ENCODE data around the gene RABGGTA.

RABGGTA gene, protein sequence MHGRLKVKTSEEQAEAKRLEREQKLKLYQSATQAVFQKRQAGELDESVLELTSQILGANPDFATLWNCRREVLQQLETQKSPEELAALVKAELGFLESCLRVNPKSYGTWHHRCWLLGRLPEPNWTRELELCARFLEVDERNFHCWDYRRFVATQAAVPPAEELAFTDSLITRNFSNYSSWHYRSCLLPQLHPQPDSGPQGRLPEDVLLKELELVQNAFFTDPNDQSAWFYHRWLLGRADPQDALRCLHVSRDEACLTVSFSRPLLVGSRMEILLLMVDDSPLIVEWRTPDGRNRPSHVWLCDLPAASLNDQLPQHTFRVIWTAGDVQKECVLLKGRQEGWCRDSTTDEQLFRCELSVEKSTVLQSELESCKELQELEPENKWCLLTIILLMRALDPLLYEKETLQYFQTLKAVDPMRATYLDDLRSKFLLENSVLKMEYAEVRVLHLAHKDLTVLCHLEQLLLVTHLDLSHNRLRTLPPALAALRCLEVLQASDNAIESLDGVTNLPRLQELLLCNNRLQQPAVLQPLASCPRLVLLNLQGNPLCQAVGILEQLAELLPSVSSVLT

DNA sequence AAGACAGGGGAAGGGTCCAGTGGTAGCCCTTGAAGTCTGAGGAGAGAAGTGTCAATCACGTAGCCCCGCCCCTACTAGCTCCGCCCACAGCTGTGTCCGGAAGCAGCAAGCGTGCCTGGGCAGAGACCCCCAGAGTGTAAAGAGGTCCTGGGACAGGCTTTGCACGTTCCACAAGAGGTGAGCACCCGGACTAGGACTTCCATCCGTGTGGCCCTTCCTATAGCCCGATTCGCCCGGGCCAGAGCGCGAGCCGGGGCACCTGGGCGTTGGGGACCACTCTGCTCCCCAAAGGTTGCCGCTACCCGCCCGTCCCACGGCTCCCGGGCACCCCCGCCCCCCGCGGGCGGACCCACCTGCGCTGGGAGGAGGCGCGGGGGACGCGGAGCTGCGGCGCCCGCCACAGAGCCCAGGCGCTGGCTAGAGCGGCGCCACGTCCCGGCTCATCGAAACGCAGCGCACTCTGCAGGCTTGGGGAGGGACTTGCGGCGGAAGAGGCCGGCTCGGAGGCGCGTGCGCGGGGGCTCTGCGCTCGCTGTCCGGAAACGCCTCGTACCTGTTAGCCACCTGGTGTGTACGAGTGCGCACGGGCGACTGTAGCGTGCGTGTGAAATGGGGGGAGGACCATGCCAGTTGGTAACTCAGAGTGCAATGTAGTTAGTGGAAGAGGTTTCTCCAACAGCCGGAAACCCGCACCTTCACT lies at the start of gene RABGGTA:
TSS of gene RABGGTA (minus strand) at position 464 of the 700 bp plus-strand sequence. CDS start 482 bp downstream, outside the sequence.
- peak; percentile 70 to 79 for DNase-seq

DNA sequence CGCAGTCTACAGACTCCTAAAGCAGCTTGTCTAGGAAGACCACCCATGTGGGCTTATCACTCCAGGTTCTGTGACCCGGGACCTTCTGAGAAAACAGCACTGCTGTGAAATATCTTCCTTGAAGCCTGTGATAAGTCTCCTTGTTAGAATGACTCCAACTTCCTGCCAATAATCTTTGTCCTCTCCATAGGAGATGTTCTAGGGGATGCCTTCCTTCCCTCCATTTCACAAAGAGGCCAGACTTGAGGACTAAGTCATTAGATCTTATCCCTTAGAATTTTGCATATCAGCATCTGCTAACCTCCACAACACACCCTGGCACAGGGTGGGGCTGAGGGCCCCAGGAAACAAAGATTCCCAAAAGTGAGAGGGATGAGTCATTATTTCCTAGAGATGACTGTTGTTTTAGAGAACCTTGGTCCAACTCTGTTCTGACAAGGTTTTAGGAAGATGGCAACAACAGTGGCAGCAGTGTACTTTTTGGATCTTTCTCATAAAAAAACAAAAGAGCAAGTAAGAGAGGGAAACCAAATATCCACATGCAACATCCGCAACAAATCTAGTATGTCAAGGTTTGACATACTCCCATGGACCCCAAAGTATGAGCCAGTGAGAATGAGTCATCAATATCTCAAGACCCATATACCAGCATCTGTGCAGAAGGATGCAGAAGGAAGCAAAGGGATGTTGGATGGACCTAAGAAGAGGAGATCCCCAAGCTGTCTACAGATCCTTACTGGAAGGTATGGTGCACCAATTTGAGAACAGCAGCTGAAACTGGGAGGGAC lies 45.9 kb upstream of the RABGGTA start:
- peak in 1 of 2 experiments; percentile 29 for DNase-seq

DNA sequence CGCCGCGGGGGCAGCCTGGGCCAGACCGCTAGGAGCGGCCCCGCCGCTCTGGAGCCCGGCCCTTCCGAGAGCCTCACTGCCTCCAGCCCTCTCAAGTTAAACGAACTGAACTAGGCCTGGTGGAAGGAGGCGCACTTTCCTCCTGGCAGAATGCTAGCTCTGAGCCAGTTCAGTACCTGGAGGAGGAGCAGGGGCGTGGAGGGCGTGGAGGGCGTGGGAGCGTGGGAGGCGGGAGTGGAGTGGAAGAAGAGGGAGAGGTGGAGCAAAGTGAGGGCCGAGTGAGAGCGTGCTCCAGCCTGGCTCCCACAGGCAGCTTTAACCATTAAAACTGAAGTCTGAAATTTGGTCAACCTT lies 45.2 kb upstream of the RABGGTA start:
- DNase-seq, result no peak

DNA sequence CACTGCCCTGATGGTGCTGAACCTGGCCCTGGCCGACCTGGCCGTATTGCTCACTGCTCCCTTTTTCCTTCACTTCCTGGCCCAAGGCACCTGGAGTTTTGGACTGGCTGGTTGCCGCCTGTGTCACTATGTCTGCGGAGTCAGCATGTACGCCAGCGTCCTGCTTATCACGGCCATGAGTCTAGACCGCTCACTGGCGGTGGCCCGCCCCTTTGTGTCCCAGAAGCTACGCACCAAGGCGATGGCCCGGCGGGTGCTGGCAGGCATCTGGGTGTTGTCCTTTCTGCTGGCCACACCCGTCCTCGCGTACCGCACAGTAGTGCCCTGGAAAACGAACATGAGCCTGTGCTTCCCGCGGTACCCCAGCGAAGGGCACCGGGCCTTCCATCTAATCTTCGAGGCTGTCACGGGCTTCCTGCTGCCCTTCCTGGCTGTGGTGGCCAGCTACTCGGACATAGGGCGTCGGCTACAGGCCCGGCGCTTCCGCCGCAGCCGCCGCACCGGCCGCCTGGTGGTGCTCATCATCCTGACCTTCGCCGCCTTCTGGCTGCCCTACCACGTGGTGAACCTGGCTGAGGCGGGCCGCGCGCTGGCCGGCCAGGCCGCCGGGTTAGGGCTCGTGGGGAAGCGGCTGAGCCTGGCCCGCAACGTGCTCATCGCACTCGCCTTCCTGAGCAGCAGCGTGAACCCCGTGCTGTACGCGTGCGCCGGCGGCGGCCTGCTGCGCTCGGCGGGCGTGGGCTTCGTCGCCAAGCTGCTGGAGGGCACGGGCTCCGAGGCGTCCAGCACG lies 44.6 kb upstream of the RABGGTA start:
- DNase-seq, result no peak

DNA sequence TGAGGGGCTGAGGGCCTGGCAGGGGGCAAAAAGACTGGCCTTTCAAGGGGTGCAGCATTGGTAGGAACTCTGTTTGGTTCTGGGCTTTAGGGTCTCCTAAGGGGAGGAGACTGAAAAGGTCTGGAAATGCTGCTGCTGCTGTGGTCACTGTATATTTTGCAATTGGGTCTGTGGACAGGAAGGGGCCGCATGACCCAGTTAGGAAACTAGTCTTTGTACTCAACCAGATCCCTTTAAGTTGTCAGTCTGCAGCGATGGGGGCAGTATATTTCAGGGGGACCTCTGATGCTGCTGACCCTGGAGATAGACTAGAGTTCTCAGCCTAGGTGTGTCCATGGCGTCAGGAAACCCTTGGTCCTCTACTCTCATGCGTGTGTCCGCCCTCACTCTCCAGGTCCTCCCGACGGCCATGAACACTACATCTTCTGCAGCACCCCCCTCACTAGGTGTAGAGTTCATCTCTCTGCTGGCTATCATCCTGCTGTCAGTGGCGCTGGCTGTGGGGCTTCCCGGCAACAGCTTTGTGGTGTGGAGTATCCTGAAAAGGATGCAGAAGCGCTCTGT lies 43.9 kb upstream of the RABGGTA start:
- DNase-seq, result no peak

DNA sequence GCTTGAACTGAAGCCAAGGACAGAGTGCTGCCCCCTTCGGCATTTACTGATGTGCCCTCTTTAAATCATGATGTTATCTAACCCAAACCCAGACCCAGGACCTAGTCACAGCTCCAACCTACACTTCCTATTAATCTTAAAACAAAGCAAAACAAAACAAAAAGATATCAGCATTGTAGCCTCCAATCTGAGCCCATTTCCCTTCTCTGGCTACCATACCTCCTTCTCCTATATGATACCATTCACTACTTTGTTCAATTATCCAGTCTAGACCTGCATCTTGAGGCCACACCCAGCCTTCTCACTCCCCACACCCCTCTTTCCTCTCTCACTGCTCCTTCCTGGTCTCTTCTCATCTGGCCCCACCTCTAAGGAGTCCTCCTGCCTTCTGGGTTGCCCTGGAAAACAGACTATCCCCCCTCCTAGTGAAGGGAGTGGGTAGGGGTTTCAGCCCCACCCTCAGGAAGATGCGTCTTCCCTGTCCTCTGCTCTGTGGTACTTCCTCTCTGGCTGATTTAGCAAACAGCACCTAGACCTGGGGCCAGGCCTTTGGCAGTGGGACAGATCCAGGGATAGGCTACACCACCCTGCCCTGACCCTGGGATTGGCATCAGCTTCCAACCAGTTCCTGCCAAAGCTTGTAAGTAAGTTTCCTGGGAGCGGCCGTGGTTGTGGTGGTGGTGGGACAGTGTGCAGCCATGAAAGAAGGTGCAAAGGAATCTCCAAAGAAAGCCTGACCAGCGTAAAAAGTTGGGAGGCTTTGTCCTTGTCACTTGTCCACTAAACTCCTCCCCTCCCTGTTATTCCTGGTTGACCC lies 43.2 kb upstream of the RABGGTA start:
- no peak for DNase-seq

DNA sequence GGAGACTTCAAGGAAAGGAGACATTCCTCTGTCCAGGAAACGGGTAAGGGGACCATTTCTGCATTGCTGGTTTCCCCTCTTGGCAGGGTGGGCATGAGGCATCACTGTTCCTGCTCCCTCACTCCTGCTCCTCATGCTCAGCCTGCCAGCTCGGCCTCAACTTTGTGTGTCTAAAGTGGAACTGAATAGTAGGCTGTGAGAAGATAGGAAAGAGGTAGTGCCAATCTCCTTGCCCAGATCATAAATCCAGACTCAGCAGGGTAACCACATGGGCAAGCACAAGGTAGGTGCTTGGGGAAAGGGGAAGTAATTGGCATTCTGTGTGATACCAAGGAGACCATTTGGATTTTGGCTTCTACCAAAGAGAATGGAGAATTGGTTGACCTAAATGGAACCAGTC lies 42.5 kb upstream of the RABGGTA start:
- no peak for DNase-seq

DNA sequence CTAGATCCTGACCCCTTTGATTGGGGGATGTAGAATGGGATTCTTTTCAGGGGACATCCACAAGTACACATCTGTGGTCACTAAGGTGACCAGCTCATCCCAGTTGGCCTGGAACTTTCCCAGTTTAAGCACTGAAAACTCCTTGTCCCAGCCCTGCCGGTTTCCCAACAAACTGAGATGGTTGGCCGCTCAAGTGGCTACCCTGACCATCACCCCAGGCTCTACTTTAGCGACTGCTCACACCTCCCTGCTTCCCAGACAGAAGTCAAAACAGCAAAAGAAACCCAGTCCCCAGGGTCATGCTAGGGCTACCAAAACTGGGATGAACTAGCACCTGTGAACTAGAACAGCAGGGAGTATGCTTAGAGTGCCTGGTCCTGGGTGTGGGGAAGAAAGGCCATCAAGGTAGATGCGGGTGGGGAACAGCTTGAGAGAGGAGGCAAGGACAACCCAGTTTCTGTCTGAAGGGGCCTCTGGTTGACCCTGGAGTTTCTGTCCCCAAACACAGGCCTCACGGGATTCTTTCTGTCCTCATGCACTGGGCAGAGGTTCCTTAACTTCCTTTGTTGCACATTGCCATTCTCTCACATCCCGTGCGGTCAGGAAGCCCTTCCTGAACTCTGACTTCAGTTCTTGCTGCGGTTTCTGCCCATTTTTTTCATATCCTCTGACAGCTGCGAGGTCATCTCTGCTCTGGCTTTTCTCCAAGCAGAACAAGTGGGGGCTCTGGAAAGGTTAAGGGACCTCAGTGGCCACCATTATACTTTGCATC lies 41.5 kb upstream of the RABGGTA start:
- DNase-seq, result no peak

DNA sequence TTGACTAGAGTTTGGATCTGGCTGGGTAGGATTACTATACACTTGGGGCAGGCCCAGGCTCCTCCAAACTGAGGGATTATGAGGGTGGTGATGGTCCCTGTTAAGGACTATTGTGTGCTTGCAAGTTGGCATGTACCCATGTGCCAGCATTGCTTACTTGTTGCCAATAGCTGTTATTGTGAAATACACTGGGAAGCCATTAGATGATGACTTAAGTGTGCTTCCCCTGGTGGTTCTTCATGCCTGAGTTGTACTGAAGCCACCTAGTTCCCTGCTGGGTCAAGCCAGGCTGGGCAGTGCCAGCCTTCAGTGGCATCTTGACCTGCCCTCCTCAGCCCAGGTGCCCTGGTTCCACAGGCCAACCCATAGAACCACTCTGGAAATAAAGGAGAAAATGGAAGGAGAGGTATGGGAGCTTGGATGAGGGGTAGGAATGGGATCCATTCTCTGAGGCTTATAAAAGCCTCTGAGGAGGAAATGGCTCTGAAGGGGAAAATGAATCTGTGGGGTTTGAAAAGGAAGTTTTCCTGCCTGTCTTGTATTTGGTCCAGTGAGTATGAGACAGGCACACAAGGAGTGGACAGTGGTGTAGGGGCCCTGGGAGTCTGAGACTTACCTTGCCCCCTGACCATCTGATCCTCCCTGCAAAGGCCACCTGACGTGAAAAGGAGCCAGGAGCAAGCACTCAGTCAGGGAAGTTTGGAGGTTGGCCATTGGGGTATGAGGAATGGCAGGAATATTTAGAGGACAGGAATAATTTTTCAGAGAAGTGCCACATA lies 40.6 kb upstream of the RABGGTA start:
- DNase-seq, result no peak

DNA sequence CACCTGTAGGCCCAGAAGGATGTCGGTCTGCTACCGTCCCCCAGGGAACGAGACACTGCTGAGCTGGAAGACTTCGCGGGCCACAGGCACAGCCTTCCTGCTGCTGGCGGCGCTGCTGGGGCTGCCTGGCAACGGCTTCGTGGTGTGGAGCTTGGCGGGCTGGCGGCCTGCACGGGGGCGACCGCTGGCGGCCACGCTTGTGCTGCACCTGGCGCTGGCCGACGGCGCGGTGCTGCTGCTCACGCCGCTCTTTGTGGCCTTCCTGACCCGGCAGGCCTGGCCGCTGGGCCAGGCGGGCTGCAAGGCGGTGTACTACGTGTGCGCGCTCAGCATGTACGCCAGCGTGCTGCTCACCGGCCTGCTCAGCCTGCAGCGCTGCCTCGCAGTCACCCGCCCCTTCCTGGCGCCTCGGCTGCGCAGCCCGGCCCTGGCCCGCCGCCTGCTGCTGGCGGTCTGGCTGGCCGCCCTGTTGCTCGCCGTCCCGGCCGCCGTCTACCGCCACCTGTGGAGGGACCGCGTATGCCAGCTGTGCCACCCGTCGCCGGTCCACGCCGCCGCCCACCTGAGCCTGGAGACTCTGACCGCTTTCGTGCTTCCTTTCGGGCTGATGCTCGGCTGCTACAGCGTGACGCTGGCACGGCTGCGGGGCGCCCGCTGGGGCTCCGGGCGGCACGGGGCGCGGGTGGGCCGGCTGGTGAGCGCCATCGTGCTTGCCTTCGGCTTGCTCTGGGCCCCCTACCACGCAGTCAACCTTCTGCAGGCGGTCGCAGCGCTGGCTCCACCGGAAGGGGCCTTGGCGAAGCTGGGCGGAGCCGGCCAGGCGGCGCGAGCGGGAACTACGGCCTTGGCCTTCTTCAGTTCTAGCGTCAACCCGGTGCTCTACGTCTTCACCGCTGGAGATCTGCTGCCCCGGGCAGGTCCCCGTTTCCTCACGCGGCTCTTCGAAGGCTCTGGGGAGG lies 39.5 kb upstream of the RABGGTA start, which contains the start of gene LTB4R:
TSS of gene LTB4R (plus strand) at position 857 of the 959 bp plus-strand sequence. CDS start 4,150 bp downstream, outside the sequence.
- no peak for DNase-seq

DNA sequence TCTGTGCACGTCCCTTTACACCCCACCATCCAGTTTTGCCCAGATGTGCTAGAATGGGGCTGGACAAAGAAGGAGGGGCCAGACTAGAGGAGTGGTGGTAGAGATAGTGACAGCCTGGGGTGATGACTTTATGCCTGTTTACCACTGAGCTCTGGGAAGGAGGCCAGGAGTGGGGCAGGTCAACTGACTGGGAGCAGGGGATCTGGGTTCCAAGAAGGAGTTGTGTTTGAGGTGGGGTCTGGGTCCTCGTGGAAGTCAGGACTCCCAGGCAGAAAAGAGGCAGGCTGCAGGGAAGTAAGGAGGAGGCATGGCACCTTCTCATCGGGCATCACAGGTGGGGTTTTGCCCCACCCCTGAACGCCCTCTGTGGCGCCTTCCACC lies 38.9 kb upstream of the RABGGTA start:
- no peak for DNase-seq

DNA sequence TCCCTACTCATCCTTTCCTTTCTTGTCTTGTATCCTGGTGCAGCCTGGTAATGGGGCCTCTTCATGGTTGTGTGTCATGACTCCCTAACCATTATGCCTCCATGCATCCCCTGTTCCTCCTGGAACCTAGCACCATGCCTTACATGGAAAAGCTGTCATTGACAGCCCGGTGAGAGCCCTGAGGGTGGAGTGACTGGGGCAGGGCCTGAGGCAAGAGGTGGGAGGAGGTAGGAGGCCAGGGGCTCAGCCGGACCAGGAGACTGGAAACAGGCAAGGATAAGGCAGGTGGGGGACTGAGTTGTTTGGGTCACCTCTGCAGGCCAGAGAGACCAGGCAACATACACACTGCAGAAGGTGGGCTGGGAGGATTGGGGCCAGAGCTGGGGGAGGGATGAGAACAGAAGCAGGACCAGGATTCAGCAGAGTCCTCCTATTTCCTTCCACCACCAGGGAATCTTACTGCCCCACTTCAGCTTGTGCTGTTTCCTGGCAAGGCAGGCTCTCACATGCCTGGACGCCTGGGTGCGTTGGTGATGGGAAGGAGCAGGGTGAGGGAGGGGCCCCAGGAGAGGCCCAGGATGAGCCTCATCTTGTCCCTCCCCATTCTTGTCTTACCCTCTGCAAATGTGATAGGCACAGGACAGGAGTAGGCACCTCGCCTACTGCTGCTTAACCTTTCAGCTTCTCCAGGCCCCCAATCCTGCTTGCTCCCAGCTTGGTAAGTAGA lies 38.3 kb upstream of the RABGGTA start, which contains the start of gene LTB4R2:
TSS of gene LTB4R2 (plus strand) at position 603 of the 727 bp plus-strand sequence. CDS start 525 bp downstream, outside the sequence.
- no peak for DNase-seq

DNA sequence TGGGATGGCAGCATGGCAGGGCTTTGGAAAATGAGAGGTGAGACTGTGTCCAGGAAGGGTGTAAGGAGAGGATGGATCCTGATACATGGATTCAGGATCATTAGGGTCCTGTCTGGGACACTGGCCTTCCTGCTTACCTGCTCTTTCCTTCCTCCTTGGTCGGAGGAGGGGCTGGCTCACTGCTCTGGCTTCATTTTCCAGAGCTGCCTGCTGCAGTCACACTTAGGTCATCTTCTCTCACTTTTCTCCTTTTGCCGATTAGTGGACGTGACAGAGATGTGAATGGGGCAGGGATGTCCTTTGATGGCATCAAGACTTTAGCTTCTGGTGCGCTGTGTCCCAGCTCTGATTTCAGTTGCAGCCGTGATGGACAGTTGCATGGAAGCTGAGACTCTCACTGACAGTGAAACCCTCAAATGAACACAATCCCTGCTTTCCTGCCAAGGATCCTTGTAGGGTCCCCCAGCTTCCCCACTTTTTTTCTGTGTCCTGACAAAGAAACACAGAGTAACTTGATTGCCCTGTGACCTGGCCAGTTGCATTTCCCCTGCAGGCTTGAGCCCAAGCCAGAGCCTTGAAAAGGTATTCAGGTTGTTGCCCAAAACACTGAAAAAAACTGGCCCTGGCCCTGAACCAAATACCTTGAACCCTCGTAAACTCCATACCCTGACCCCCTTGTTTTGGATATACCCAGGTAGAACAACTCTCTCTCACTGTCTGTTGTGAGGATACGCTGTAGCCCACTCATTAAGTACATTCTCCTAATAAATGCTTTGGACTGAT lies 37.1 kb upstream of the RABGGTA start:
- no peak for DNase-seq

DNA sequence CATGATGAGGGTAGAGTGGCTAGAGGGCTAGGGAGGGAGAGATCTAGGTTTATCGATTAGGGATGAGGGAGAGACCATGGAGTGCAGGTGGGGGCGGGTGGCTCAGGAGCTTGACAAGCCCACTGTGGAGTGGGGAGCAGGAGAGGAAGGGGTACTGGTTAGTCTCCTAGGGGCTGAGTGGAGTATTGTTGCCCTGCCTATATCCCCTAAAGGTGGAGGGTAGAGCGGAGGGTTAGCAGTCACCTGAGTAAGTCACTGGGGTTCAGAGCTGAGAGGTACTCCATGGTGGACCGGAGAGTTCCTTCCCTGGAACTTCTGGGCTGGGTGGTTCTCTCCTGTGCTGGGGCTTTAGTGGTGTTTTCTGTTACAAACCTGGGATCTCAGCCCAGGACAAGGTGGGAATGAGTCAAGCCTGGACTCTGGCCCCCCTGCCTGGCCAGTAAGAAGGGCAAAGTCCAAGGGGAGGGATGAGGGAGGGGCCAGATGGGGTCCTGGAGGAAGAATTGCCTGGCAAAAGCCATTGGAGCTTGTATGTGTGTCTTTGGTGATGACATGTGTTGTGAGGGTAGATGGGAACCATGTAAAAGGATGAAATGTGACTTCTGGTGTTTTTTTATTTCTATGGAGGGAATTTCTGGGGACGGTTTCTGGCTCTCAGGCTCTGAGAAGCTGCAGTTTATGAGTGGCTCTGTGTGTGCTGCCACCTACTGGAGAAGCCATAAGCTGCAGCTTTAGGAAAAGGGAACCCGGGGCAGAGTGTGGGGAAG lies 36.4 kb upstream of the RABGGTA start, which contains the start of gene CIDEB:
TSS of gene CIDEB (minus strand) at position 403 of the 767 bp plus-strand sequence. CDS start at position 284, 119 bp downstream.
- peak in 1 of 2 experiments; percentile 46 for DNase-seq

DNA sequence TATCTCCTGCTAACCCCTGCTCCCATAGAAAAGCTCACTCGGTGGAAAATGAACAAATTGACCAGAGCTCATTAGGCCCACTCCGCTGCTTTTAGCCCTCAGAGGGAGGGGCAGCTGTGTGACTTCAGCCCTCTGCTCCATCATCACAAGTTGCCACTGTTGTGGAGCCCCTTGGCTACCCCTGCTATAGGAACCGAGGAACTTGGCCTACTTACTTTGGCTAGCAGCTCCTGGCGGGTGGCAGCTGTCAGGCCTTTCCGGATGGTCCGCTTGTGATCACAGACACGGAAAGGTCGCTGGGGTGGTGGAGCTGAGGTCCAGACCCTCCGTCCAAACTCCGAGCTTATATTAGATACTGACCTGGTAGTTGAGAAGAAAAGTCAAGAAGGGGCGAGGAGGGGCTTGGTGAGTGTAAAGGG lies 35.8 kb upstream of the RABGGTA start:
- no peak for DNase-seq
